ENCODE results near the gene FGD5.

The FGD5 gene

GRCh38 chr3:14772533-14773138 lies 46.1 kb upstream of the FGD5 start:
- DNase-seq (ENCODE audit: low read depth) = no peak
- TF ChIP-seq MYC (IDR thresholded peaks at IDR 0.05; ENCODE audit: low read depth, low read length) (no peak), CTCF (IDR thresholded peaks at IDR 0.05; ENCODE audit: low read depth, low read length) (no peak), POLR2A (IDR thresholded peaks at IDR 0.05; ENCODE audit: extremely low read depth, insufficient read length) (no peak), MAX (IDR thresholded peaks at IDR 0.05; ENCODE audit: low read depth, low read length) (no peak)
- H3K4me3 ChIP-seq (ENCODE audit: low read depth, low read length) = no peak overlapping the region

- H3K4me3 ChIP-seq (ENCODE audit: low read depth, low read length) = no peak overlapping the region
- no peak for DNase-seq (ENCODE audit: low read depth)
- TF ChIP-seq CTCF (IDR thresholded peaks at IDR 0.05; ENCODE audit: low read depth, low read length) (no peak), MAX (IDR thresholded peaks at IDR 0.05; ENCODE audit: low read depth, low read length) (no peak), MYC (IDR thresholded peaks at IDR 0.05; ENCODE audit: low read depth, low read length) (no peak), POLR2A (IDR thresholded peaks at IDR 0.05; ENCODE audit: extremely low read depth, insufficient read length) (no peak)
Observed at GRCh38 chr3:14773281-14773680, 45.5 kb upstream of the FGD5 start.

GRCh38 chr3:14773691-14774128 lies 45.1 kb upstream of the FGD5 start:
- DNase-seq (ENCODE audit: low read depth) = no peak
- TF ChIP-seq POLR2A (IDR thresholded peaks at IDR 0.05; ENCODE audit: extremely low read depth, insufficient read length) = no peak
- TF ChIP-seq CTCF (IDR thresholded peaks at IDR 0.05; ENCODE audit: low read depth, low read length) = no peak
- TF ChIP-seq MYC (IDR thresholded peaks at IDR 0.05; ENCODE audit: low read depth, low read length) = no peak
- TF ChIP-seq MAX (IDR thresholded peaks at IDR 0.05; ENCODE audit: low read depth, low read length) = no peak
- H3K4me3 ChIP-seq (ENCODE audit: low read depth, low read length) = no peak overlapping the region

GRCh38 chr3:14774431-14774830 lies 44.3 kb upstream of the FGD5 start:
- TF ChIP-seq POLR2A (IDR thresholded peaks at IDR 0.05; ENCODE audit: extremely low read depth, insufficient read length) = no peak
- TF ChIP-seq MYC (IDR thresholded peaks at IDR 0.05; ENCODE audit: low read depth, low read length) = no peak
- H3K4me3 ChIP-seq (ENCODE audit: low read depth, low read length) = no peak overlapping the region
- DNase-seq (ENCODE audit: low read depth) = no peak

GRCh38 chr3:14775011-14775410 lies 43.8 kb upstream of the FGD5 start:
- DNase-seq (ENCODE audit: low read depth) = no peak
- TF ChIP-seq POLR2A (IDR thresholded peaks at IDR 0.05; ENCODE audit: extremely low read depth, insufficient read length) = no peak
- no peak overlapping the region for H3K4me3 ChIP-seq (ENCODE audit: low read depth, low read length)

- TF ChIP-seq MAX (IDR thresholded peaks at IDR 0.05; ENCODE audit: low read depth, low read length) = no peak
- TF ChIP-seq MYC (IDR thresholded peaks at IDR 0.05; ENCODE audit: low read depth, low read length) = no peak
- no peak for TF ChIP-seq CTCF (IDR thresholded peaks at IDR 0.05; ENCODE audit: low read depth, low read length)
- TF ChIP-seq POLR2A (IDR thresholded peaks at IDR 0.05; ENCODE audit: extremely low read depth, insufficient read length) = no peak
- H3K4me3 ChIP-seq (ENCODE audit: low read depth, low read length) = no peak overlapping the region
- no peak for DNase-seq (ENCODE audit: low read depth)
Observed at GRCh38 chr3:14775563-14775962, 43.2 kb upstream of the FGD5 start.

- TF ChIP-seq MAX (IDR thresholded peaks at IDR 0.05; ENCODE audit: low read depth, low read length) (no peak), CTCF (IDR thresholded peaks at IDR 0.05; ENCODE audit: low read depth, low read length) (no peak), POLR2A (IDR thresholded peaks at IDR 0.05; ENCODE audit: extremely low read depth, insufficient read length) (no peak), MYC (IDR thresholded peaks at IDR 0.05; ENCODE audit: low read depth, low read length) (no peak)
- DNase-seq (ENCODE audit: low read depth) = no peak
- H3K4me3 ChIP-seq (ENCODE audit: low read depth, low read length) = no peak overlapping the region
Observed at GRCh38 chr3:14779069-14779685, 39.6 kb upstream of the FGD5 start.
